VCaP (cell line): ENCODE measurements around the gene ASAP3.
"Not testable (repeated sequence)": the region's sequence is repeated elsewhere in the genome, so short reads cannot be mapped to it uniquely, and the experiment has no call there.

Experiments used
- H3K27ac ChIP-seq: fragments of 450-650 bp; 2 replicates; pipeline ENCODE4 v1.5.1; 2017
- TF ChIP-seq, protein P1 (sequence below): fragments of 450-650 bp; conservative IDR thresholded peaks from 2 replicates; pipeline ENCODE4 v1.5.1; 2017; ENCODE audit warnings: mild to moderate bottlenecking, moderate library complexity

Gene ASAP3

DNA sequence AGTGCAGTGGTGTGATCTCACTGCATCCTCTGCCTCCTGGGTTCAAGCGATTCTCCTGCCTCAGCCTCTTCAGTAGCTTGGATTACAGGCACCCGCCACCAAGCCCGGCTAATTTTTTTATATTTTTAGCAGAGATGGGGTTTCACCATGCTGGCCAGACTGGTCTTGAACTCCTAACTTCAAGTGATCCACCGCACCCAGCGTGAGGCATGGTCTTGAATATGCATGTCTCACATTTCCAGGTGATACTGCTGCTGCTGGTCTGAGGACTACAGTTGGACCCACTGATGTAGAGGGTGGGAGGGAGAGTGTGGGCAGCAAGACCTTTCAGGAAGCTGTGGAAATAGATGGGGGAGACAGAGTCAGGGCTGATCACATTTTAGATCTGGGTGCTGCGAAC, 21.9 kb upstream of the ASAP3 start:
- TF ChIP-seq, protein P1, sequence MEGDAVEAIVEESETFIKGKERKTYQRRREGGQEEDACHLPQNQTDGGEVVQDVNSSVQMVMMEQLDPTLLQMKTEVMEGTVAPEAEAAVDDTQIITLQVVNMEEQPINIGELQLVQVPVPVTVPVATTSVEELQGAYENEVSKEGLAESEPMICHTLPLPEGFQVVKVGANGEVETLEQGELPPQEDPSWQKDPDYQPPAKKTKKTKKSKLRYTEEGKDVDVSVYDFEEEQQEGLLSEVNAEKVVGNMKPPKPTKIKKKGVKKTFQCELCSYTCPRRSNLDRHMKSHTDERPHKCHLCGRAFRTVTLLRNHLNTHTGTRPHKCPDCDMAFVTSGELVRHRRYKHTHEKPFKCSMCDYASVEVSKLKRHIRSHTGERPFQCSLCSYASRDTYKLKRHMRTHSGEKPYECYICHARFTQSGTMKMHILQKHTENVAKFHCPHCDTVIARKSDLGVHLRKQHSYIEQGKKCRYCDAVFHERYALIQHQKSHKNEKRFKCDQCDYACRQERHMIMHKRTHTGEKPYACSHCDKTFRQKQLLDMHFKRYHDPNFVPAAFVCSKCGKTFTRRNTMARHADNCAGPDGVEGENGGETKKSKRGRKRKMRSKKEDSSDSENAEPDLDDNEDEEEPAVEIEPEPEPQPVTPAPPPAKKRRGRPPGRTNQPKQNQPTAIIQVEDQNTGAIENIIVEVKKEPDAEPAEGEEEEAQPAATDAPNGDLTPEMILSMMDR: no peak
- H3K27ac ChIP-seq: no peak overlapping the region

DNA sequence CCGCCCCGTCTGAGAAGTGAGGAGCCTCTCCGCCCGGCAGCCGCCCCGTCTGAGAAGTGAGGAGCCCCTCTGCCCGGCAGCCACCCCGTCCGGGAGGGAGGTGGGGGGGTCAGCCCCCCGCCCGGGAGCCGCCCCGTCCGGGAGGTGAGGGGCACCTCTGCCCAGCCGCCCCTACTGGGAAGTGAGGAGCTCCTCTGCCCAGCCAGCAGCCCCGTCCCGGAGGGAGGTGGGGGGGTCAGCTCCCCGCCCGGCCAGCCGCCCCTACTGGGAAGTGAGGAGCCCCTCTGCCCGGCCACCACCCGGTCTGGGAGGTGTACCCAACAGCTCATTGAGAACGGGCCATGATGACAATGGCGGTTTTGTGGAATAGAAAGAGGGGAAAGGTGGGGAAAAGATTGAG, 20.2 kb upstream of the ASAP3 start:
- H3K27ac ChIP-seq: not testable (repeated sequence)

DNA sequence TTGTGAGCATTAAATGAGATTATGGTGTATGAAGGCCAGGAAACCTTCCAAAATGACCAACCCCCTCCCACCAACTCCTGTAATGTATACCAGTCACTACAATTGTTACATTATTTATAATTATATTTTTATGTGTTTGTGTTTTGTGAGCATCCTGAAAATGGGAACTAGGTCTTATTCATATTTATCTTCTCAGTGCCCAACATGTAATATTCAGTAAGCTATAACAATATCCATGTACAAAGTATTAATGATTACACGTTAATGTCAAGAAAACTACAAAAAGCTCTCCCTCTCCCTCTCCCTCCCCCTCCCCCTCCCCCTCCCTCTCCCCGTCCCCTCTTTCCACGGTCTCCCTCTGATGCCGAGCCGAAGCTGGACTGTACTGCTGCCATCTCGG, 19.0 kb upstream of the ASAP3 start:
- TF ChIP-seq, protein P1: no peak
- H3K27ac ChIP-seq: no peak overlapping the region

DNA sequence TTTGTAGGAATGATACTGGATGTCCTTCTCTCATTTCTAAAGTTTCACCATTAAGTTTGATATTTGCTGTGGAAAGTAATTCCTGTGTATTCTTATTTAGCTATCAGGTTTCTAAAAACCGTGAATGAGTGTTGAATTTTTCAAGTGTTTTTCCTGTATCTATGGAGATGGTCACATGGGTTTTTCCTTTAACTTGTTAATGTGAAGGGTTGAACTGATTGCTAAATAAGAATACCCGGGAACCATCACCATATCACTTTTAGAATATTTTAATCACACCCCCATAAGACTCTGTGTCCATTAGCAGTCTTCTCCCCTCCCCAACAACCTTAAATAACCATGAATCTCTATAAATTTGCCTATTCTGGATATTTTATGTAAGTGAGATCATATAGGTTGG, 16.5 kb upstream of the ASAP3 start:
- H3K27ac ChIP-seq: no peak overlapping the region
- TF ChIP-seq, protein P1: no peak

DNA sequence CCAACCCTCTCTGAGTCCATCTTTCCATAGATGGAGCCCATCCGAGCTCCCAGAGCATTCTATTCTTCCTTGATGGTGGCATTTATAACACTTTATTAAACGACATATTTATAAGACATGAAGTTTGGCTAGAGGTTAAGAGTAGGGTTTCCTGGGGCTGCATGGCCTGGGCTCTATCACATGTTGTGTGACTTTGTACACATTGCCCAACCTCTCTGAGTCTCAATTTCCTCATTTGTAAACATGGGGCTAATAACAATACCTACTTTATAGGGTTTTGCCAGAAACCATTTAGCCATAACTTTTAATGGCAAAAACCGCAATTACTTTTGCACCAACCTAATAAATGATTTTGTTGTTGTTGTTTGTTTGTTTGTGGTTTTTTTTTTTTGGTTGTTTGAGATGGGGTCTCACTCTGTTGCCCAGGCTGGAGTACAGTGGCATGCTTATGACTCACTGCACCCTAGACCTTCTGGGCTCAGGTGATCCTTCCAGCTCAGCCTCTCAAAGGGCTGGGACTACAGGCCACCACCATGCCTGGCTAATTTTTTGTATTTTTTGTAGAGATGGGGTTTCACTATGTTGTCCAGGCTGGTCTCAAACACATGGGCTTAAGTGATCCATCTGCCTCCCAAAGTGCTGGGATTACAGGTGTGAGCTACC, 13.9 kb upstream of the ASAP3 start:
- no peak overlapping the region for H3K27ac ChIP-seq
- TF ChIP-seq, protein P1: no peak

DNA sequence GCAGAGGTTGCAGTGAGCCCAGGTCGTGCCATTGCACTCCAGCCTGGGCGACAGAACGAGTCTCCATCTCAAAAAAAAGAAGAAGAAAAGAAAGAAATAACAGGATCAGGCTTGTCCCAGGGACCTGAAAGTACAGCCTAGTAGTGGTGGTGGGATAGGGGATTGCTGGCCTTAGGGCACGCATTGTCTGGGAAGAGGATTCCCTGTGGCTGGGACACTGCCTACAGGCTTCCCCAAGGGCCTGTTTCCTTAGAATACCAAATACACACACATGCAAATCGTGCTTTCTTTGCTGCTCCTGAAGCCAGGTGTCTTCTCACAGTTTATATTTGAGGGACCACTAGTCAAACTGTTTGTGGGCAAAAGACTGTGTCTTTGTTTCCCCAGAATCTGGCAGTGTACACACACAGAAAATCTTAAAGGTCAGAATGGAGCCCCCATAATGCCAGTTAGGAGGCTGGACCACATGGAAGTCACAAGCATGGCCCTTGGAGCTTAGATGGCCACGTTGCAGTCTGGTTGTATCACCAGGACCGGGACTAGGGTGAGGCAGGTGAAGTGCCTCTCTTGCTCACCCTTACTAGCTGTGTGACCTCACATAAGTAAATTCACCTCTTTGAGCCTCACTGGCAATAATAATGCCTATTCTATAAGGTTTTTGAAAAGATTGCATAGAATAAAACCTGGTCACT, 12.7 kb upstream of the ASAP3 start:
- H3K27ac ChIP-seq: no peak overlapping the region
- TF ChIP-seq, protein P1: no peak

DNA sequence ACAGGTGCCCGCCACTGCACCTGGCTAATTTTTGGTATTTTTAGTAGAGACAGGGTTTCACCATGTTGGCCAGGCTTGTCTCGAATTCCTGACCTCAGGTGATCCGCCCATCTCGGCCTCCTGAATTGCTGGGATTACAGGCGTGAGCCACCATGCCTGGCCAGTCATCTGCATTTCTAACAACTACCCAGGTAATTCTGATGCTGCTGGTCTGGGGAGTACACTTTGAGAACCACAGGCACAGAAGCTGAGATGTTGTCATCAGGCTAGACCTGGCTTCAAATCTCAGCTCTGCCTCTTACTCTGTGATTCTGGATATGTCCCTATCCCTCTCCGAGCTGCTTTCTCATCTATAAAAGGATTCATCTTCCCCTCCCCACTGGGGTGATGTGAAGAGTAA, 10.9 kb upstream of the ASAP3 start:
- not testable (repeated sequence) for H3K27ac ChIP-seq

DNA sequence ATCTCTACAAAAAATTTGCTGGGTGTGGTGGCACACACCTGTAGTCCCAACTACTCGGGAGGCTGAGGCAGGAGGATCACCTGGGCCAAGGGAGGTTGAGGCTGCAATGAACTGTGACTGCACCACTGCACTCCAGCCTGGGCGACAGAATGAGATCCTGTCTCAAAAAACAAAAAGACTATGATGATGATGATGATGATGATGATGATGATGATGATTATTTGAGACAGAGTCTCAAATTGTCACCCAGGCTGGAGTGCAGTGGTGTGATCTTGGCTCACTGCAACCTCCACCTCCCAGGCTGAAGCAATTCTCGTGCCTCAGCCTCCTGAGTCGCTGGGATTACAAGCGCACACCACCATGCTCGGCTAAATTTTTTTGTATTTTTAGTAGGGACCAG, 8.8 kb upstream of the ASAP3 start:
- not testable (repeated sequence) for H3K27ac ChIP-seq

DNA sequence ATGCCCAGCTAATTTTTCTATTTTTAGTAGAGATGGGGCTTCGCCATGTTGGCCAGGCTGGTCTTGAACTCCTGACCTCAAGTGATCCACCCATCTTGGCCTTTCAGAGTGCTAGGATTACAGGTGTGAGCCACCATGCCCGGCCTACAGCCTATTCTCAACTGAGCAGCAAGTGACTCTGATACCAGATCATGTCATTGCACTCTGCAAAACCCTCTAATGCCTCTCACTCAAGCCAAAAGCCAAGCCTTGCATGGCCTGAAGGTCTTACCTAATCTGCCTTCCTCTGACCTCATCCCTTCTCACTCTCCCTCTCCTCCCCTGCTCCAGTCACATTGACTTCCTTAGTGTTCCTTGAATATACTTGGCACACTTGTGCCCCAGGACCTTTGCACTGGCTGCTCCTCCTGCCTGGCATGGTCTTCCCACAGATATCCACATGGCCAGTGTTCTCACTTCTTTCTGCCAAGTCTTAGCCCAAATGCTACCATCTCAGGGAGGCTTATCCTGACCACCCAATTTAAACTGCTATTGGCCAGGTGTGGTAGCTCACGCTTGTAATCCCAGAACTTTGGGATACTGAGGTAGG, 8.2 kb upstream of the ASAP3 start:
- TF ChIP-seq, protein P1: no peak
- H3K27ac ChIP-seq: no peak overlapping the region
